SHP77 (cell line): Measurements from ENCODE around the gene TNFAIP6.

Source experiments
- DNase-seq, 2 experiments: peaks; one replicate each; lab custom pipeline; 2025; lab: John Stamatoyannopoulos, UW

Gene TNFAIP6

GRCh38 chr2:151359768-151360461 lies 2.5 kb downstream of the TNFAIP6 start:
- DNase-seq, result no peak

GRCh38 chr2:151361674-151362370 lies 4.4 kb downstream of the TNFAIP6 start:
- no peak for DNase-seq

- no peak for DNase-seq
These were observed 6.3 kb downstream of the TNFAIP6 start for GRCh38 chr2:151363709-151364108.

GRCh38 chr2:151367571-151367970 lies 10.2 kb downstream of the TNFAIP6 start:
- no peak for DNase-seq

- no peak for DNase-seq
These were observed 17.0 kb downstream of the TNFAIP6 start for GRCh38 chr2:151374436-151374835.

- no peak for DNase-seq
These were observed 21.8 kb downstream of the TNFAIP6 start for GRCh38 chr2:151379169-151379568.

GRCh38 chr2:151380580-151381235 lies 23.3 kb downstream of the TNFAIP6 start:
- DNase-seq, result no peak

- no peak for DNase-seq
These were observed 23.9 kb downstream of the TNFAIP6 start for GRCh38 chr2:151381266-151381665.

- DNase-seq, result no peak
These were observed 30.6 kb downstream of the TNFAIP6 start for GRCh38 chr2:151388011-151388410.

- DNase-seq, result no peak
These were observed 34.0 kb downstream of the TNFAIP6 start for GRCh38 chr2:151391436-151391835.

GRCh38 chr2:151394509-151394908 lies 37.1 kb downstream of the TNFAIP6 start:
- DNase-seq, result no peak

GRCh38 chr2:151395509-151396374 lies 38.4 kb downstream of the TNFAIP6 start:
- no peak for DNase-seq

- DNase-seq, result no peak
These were observed 42.6 kb downstream of the TNFAIP6 start for GRCh38 chr2:151399981-151400380.

- DNase-seq, result no peak
These were observed 43.8 kb downstream of the TNFAIP6 start for GRCh38 chr2:151401149-151401548.

GRCh38 chr2:151403914-151404313 lies 46.5 kb downstream of the TNFAIP6 start:
- DNase-seq, result no peak

GRCh38 chr2:151405376-151405775 lies 48.0 kb downstream of the TNFAIP6 start:
- DNase-seq, result no peak

- DNase-seq, result no peak
These were observed 49.9 kb downstream of the TNFAIP6 start for GRCh38 chr2:151407281-151407680.

GRCh38 chr2:151408788-151409600 lies 51.6 kb downstream of the TNFAIP6 start:
- DNase-seq, result no peak

GRCh38 chr2:151409601-151410484 lies 52.5 kb downstream of the TNFAIP6 start, which contains the start of gene RIF1:
Gene RIF1 (plus strand): TSS chr2:151409902. CDS start chr2:151410424, 522 bp downstream.
- DNase-seq, result peak; percentile 78 to 89

- peak in 1 of 2 experiments; percentile 5 for DNase-seq
These were observed 53.1 kb downstream of the TNFAIP6 start for GRCh38 chr2:151410485-151410834.
